HEK293 (cell line): ENCODE results near the gene RIMS1.

ENCODE experiments used
- CTCF ChIA-PET: fragments of 350-600 bp; formaldehyde crosslinking; extraction: SDS; loops from one replicate; lab custom pipeline; 2021; ENCODE audit warnings: antibody characterized with exemption; lab: Yijun Ruan, JAX
- POLR2A ChIA-PET: fragments of 300-600 bp; formaldehyde crosslinking; extraction: SDS; loops from one replicate; lab custom pipeline; 2020; ENCODE audit warnings: antibody characterized with exemption, inconsistent platforms; lab: Yijun Ruan, JAX
- H3K27ac ChIP-seq: fragments of 200-500 bp; sonication (Bioruptor generic); 2 replicates; pipeline ENCODE4 v1.5.1; 2014; ENCODE audit warnings: low read depth, low read length, control low read depth, inconsistent platforms; ENCODE audit errors: extremely low read depth
- H3K36me3 ChIP-seq, 2 experiments: fragments of 200-500 bp in 1 of 2; sonication (Bioruptor generic) in 1 of 2; 1 replicate in 1 of 2; 2 replicates in 1 of 2; pipeline ENCODE4 v1.5.1; 2014 to 2017; ENCODE audit warnings: inconsistent platforms in 2 of 2, low read length in 2 of 2; ENCODE audit not compliant: control insufficient read depth in 2 of 2, insufficient read depth in 1 of 2
- H3K4me1 ChIP-seq: fragments of 200-500 bp; sonication (Bioruptor generic); 2 replicates; pipeline ENCODE4 v1.5.1; 2014; ENCODE audit warnings: mild to moderate bottlenecking, low read length, inconsistent platforms; ENCODE audit not compliant: control insufficient read depth, insufficient read depth
- H3K4me3 ChIP-seq: 2 replicates; pipeline ENCODE4 v1.5.1; 2011; ENCODE audit warnings: low read depth, mild to moderate bottlenecking, control low read depth, low read length, moderate library complexity
- H3K9me3 ChIP-seq: fragments of 200-500 bp; sonication (Bioruptor generic); 2 replicates; pipeline ENCODE4 v1.5.1; 2014; ENCODE audit warnings: low read depth, low read length, inconsistent platforms; ENCODE audit not compliant: control insufficient read depth, insufficient read depth
- BCL11B ChIP-seq: fragments of 450-650 bp; formaldehyde crosslinking; IDR thresholded peaks from 2 replicates; pipeline ENCODE4 v1.5.1; 2016; ENCODE audit warnings: low read depth, missing biosample characterization, missing genetic modification characterization
- EGR2 ChIP-seq: fragments of 450-650 bp; formaldehyde crosslinking; IDR thresholded peaks from 2 replicates; pipeline ENCODE4 v1.5.1; 2016; ENCODE audit warnings: low read depth, missing biosample characterization, missing genetic modification characterization
- FEZF1 ChIP-seq: fragments of 450-650 bp; formaldehyde crosslinking; IDR thresholded peaks from 2 replicates; pipeline ENCODE4 v1.5.1; 2016; ENCODE audit warnings: missing biosample characterization, missing genetic modification characterization
- HIC1 ChIP-seq: fragments of 450-650 bp; formaldehyde crosslinking; IDR thresholded peaks from 2 replicates; pipeline ENCODE4 v1.5.1; 2016; ENCODE audit warnings: missing biosample characterization, missing genetic modification characterization
- KLF1 ChIP-seq: fragments of 450-650 bp; formaldehyde crosslinking; IDR thresholded peaks from 2 replicates; pipeline ENCODE4 v1.5.1; 2016; ENCODE audit warnings: missing biosample characterization, missing genetic modification characterization
- KLF17 ChIP-seq: fragments of 450-650 bp; formaldehyde crosslinking; IDR thresholded peaks from 2 replicates; pipeline ENCODE4 v1.5.1; 2016; ENCODE audit warnings: missing biosample characterization, missing genetic modification characterization
- MZF1 ChIP-seq: fragments of 450-650 bp; formaldehyde crosslinking; IDR thresholded peaks from 2 replicates; pipeline ENCODE4 v1.5.1; 2017; ENCODE audit warnings: missing biosample characterization, missing genetic modification characterization, borderline replicate concordance
- SALL2 ChIP-seq: fragments of 450-650 bp; formaldehyde crosslinking; IDR thresholded peaks from 2 replicates; pipeline ENCODE4 v1.5.0; 2017; ENCODE audit warnings: missing biosample characterization, mild to moderate bottlenecking, missing genetic modification characterization, borderline replicate concordance
- TCF7L2 ChIP-seq: IDR thresholded peaks from 2 replicates; pipeline ENCODE4 v1.6.1; 2011; ENCODE audit warnings: low read depth, mild to moderate bottlenecking, inconsistent platforms, low read length, moderate library complexity, borderline replicate concordance
- ZNF10 ChIP-seq: fragments of 450-650 bp; formaldehyde crosslinking; IDR thresholded peaks from 2 replicates; pipeline ENCODE4 v1.5.1; 2017; ENCODE audit warnings: missing biosample characterization, missing genetic modification characterization
- ZNF155 ChIP-seq: fragments of 450-650 bp; formaldehyde crosslinking; IDR thresholded peaks from 2 replicates; pipeline ENCODE4 v1.5.1; 2016; ENCODE audit warnings: missing biosample characterization, missing genetic modification characterization
- ZNF184 ChIP-seq: fragments of 450-650 bp; IDR thresholded peaks from 2 replicates; pipeline ENCODE4 v1.5.1; 2018; ENCODE audit warnings: missing biosample characterization, mild to moderate bottlenecking, missing genetic modification characterization
- ZNF280C ChIP-seq: fragments of 450-650 bp; formaldehyde crosslinking; IDR thresholded peaks from 2 replicates; pipeline ENCODE4 v1.5.1; 2016; ENCODE audit warnings: missing biosample characterization, missing genetic modification characterization
- ZNF404 ChIP-seq: fragments of 450-650 bp; formaldehyde crosslinking; IDR thresholded peaks from 2 replicates; pipeline ENCODE4 v1.5.1; 2017; ENCODE audit warnings: missing biosample characterization, missing genetic modification characterization
- ZNF423 ChIP-seq: fragments of 450-650 bp; formaldehyde crosslinking; IDR thresholded peaks from 2 replicates; pipeline ENCODE4 v1.5.1; 2016; ENCODE audit warnings: missing biosample characterization, missing genetic modification characterization
- ZNF48 ChIP-seq: fragments of 450-650 bp; formaldehyde crosslinking; IDR thresholded peaks from 2 replicates; pipeline ENCODE4 v1.5.1; 2016; ENCODE audit warnings: missing biosample characterization, missing genetic modification characterization
- ZNF501 ChIP-seq: fragments of 450-650 bp; formaldehyde crosslinking; IDR thresholded peaks from 2 replicates; pipeline ENCODE4 v1.5.1; 2016; ENCODE audit warnings: missing biosample characterization, missing genetic modification characterization
- ZNF530 ChIP-seq: fragments of 450-650 bp; formaldehyde crosslinking; IDR thresholded peaks from 2 replicates; pipeline ENCODE4 v1.5.1; 2016; ENCODE audit warnings: low read depth, missing biosample characterization, missing genetic modification characterization
- ZNF623 ChIP-seq: fragments of 450-650 bp; formaldehyde crosslinking; IDR thresholded peaks from 2 replicates; pipeline ENCODE4 v1.5.1; 2016; ENCODE audit warnings: missing biosample characterization, missing genetic modification characterization
- ZNF747 ChIP-seq: fragments of 450-650 bp; formaldehyde crosslinking; IDR thresholded peaks from 2 replicates; pipeline ENCODE4 v1.5.1; 2016; ENCODE audit warnings: missing biosample characterization, missing genetic modification characterization
- ZNF76 ChIP-seq: fragments of 450-650 bp; formaldehyde crosslinking; IDR thresholded peaks from 2 replicates; pipeline ENCODE4; 2016; ENCODE audit warnings: low read depth, missing biosample characterization, missing genetic modification characterization, borderline replicate concordance
- ZNF776 ChIP-seq: fragments of 450-650 bp; formaldehyde crosslinking; IDR thresholded peaks from 2 replicates; pipeline ENCODE4 v1.5.0; 2017; ENCODE audit warnings: missing biosample characterization, missing genetic modification characterization, borderline replicate concordance
- ZNF777 ChIP-seq: fragments of 450-650 bp; formaldehyde crosslinking; IDR thresholded peaks from 2 replicates; pipeline ENCODE4 v1.5.1; 2017; ENCODE audit warnings: missing biosample characterization, missing genetic modification characterization, borderline replicate concordance
- ZNF837 ChIP-seq: fragments of 450-650 bp; formaldehyde crosslinking; IDR thresholded peaks from 2 replicates; pipeline ENCODE4 v1.5.1; 2016; ENCODE audit warnings: missing biosample characterization, missing genetic modification characterization
- ZSCAN5A ChIP-seq: fragments of 450-650 bp; formaldehyde crosslinking; IDR thresholded peaks from 2 replicates; pipeline ENCODE4 v1.5.1; 2016; ENCODE audit warnings: missing biosample characterization, missing genetic modification characterization
- TF ChIP-seq, protein P1 (sequence below): fragments of 450-650 bp; formaldehyde crosslinking; IDR thresholded peaks from 2 replicates; pipeline ENCODE4 v1.5.1; 2016; ENCODE audit warnings: missing biosample characterization, missing genetic modification characterization

The RIMS1 gene

DNA sequence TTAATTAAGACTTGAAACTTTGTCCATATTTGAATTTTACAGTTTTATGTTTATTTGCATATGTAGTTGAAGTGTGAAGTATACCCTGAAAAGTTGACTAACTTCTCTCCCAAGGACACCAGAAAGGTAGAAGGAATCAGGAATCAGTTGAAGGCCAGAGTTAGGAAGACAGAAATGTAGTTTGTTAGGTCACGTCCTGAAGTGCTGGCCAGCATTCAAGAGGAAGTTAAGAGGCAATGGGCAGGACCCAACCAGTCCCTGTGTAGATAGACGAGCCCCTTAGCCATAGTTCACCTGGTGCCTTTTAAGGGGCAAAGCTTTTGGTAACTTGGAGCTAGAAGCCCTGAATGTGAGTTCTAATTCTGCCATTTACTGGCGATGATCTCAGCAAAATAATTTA is 485.1 kb downstream of the RIMS1 start:
- Histone ChIP-seq H3K27ac (no peak overlapping the region), H3K9me3 (no peaks in the 10 kb centered on the region), H3K36me3 (no peaks in the 10 kb centered on the region), H3K4me3 (no peak overlapping the region), H3K4me1 (peaks cover 2% of the 10 kb centered on the region; the same call in 1 of the 2 replicates)
- POLR2A ChIA-PET, result no interaction called here
- no peak for TF ChIP-seq ZNF184 (tag by site-specific recombination)
- no peak for TF ChIP-seq ZNF280C (tag by site-specific recombination)
- no peak for TF ChIP-seq ZNF76 (tag by site-specific recombination)
- TF ChIP-seq MZF1 (tag by site-specific recombination), result no peak
- no peak for TF ChIP-seq ZNF10 (tag by site-specific recombination)
- no peak for TF ChIP-seq HIC1 (tag by site-specific recombination)
- no peak for TF ChIP-seq ZNF155 (tag by site-specific recombination)
- no peak for TF ChIP-seq ZNF423 (tag by site-specific recombination)
- TF ChIP-seq ZNF501 (tag by site-specific recombination), result no peak
- TF ChIP-seq EGR2 (tag by site-specific recombination), result no peak
- TF ChIP-seq ZSCAN5A, result no peak
- CTCF ChIA-PET, result no interaction called here

DNA sequence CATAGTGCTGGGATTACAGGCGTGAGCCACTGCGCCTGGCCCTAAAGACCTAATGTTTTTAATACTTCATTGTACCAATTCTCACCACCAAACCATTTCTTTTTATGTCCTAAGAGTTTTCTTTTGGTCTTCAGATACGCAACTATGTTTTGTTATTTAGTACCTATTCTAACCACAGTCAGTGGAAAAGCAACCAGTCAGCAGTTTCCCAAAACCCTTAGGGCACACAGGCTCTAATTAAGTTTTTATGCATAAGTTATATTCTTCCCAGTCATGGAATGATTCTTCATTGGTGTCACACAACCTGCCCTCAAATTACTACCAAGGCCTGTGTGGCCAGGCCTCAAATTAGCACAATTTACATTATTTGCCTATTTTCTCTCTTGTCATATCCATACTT is 487.8 kb downstream of the RIMS1 start:
- H3K4me3 ChIP-seq, result no peak overlapping the region
- H3K4me1 ChIP-seq, result peaks cover 2% of the 10 kb centered on the region; the same call in 1 of the 2 replicates
- no peak overlapping the region for H3K27ac ChIP-seq
- no peaks in the 10 kb centered on the region for H3K9me3 ChIP-seq
- TF ChIP-seq ZNF404 (tag by site-specific recombination), result no peak
- TF ChIP-seq KLF17, result no peak
- no peak for TF ChIP-seq ZNF48 (tag by site-specific recombination)
- no peak for TF ChIP-seq MZF1 (tag by site-specific recombination)
- TF ChIP-seq ZNF837 (tag by site-specific recombination), result no peak
- no peak for TF ChIP-seq ZNF776 (tag by site-specific recombination)
- TF ChIP-seq BCL11B, result no peak
- TF ChIP-seq ZNF623 (tag by site-specific recombination), result no peak
- no peak for TF ChIP-seq ZNF777
- no peak for TF ChIP-seq ZNF501 (tag by site-specific recombination)
- TF ChIP-seq ZNF530 (tag by site-specific recombination), result no peak
- TF ChIP-seq KLF1, result no peak
- TF ChIP-seq, protein P1, sequence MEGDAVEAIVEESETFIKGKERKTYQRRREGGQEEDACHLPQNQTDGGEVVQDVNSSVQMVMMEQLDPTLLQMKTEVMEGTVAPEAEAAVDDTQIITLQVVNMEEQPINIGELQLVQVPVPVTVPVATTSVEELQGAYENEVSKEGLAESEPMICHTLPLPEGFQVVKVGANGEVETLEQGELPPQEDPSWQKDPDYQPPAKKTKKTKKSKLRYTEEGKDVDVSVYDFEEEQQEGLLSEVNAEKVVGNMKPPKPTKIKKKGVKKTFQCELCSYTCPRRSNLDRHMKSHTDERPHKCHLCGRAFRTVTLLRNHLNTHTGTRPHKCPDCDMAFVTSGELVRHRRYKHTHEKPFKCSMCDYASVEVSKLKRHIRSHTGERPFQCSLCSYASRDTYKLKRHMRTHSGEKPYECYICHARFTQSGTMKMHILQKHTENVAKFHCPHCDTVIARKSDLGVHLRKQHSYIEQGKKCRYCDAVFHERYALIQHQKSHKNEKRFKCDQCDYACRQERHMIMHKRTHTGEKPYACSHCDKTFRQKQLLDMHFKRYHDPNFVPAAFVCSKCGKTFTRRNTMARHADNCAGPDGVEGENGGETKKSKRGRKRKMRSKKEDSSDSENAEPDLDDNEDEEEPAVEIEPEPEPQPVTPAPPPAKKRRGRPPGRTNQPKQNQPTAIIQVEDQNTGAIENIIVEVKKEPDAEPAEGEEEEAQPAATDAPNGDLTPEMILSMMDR (tag by site-specific recombination), result no peak
- no peak for TF ChIP-seq EGR2 (tag by site-specific recombination)
- no peak for TF ChIP-seq ZNF747 (tag by site-specific recombination)
- TF ChIP-seq FEZF1 (tag by site-specific recombination), result no peak
- no peak for TF ChIP-seq TCF7L2
- TF ChIP-seq SALL2 (tag by site-specific recombination), result no peak
- ChIA-PET CTCF (no interaction called here), POLR2A (no interaction called here)
- H3K36me3 ChIP-seq, result no peaks in the 10 kb centered on the region
